Panc1 (cell line): ENCODE data around the gene ANXA6. TPM values are rescaled to one million over a fixed set of nuclear protein-coding genes. Genes with fewer than 3 reads are reported as not detected.

ENCODE experiments used
- ATAC-seq: fragments of 200-7000 bp; cut with Tn5 transposase; 2 replicates; pipeline ENCODE4 v1.9.1; 2020; ENCODE audit warnings: mild to moderate bottlenecking, moderate library complexity
- BruUV-seq: library from RNA; stranded (reverse); fragments of 400-500 nt; replicated peaks from 2 replicates; lab custom pipeline; 2021; lab: Mats Ljungman, UMichigan
- CTCF ChIA-PET: fragments of 300-600 bp; sonication (Branson Sonifier 250); formaldehyde crosslinking; loops from one replicate; lab custom pipeline; 2022; ENCODE audit warnings: antibody characterized with exemption; lab: Charles Lee
- POLR2A ChIA-PET: fragments of 300-600 bp; sonication (Branson Sonifier 250); formaldehyde crosslinking; loops from one replicate; lab custom pipeline; 2022; ENCODE audit warnings: antibody characterized with exemption; lab: Charles Lee
- DNase-seq: peaks from one replicate; pipeline ENCODE4 v3.0.0-alpha.2; 2010; ENCODE audit warnings: low read depth, low spot score
- H3K27ac ChIP-seq: 2 replicates; pipeline ENCODE4 v1.5.1; 2011; ENCODE audit warnings: mild to moderate bottlenecking, low read length, inconsistent platforms
- H3K27me3 ChIP-seq: fragments of 200-500 bp; sonication (Bioruptor generic); 2 replicates; pipeline ENCODE4 v1.6.0; 2014; ENCODE audit warnings: low read length, inconsistent platforms; ENCODE audit not compliant: control insufficient read depth, insufficient read depth
- H3K36me3 ChIP-seq: fragments of 200-500 bp; sonication (Bioruptor generic); 2 replicates; pipeline ENCODE4 v1.5.1; 2014; ENCODE audit warnings: inconsistent platforms, mild to moderate bottlenecking, low read length, moderate library complexity; ENCODE audit not compliant: control insufficient read depth, insufficient read depth
- H3K4me1 ChIP-seq: 2 replicates; pipeline ENCODE4 v1.5.1; 2011; ENCODE audit warnings: inconsistent platforms, mild to moderate bottlenecking, low read length, moderate library complexity; ENCODE audit not compliant: control insufficient read depth, insufficient read depth
- H3K4me3 ChIP-seq, 2 experiments: 2 replicates each; pipeline ENCODE4 v1.5.1; 2011 to 2012; ENCODE audit warnings: low read depth in 2 of 2, low read length in 2 of 2, mild to moderate bottlenecking in 2 of 2, inconsistent platforms in 1 of 2, moderate library complexity in 1 of 2
- H3K9me3 ChIP-seq: fragments of 200-500 bp; sonication (Bioruptor generic); 2 replicates; pipeline ENCODE4 v1.5.1; 2014; ENCODE audit warnings: low read depth, mild to moderate bottlenecking, inconsistent platforms, low read length, moderate library complexity; ENCODE audit not compliant: control insufficient read depth, insufficient read depth
- POLR2AphosphoS5 ChIP-seq: IDR thresholded peaks from 2 replicates; pipeline ENCODE4 v1.6.1; 2012; ENCODE audit warnings: mild to moderate bottlenecking, low read depth, low read length, moderate library complexity
- SIN3A ChIP-seq: IDR thresholded peaks from 2 replicates; pipeline ENCODE4 v1.6.1; 2012; ENCODE audit warnings: low read depth, mild to moderate bottlenecking, low read length, moderate library complexity, borderline replicate concordance; ENCODE audit not compliant: insufficient read depth
- TCF7L2 ChIP-seq: IDR thresholded peaks from 2 replicates; pipeline ENCODE4 v1.6.1; 2011; ENCODE audit warnings: mild to moderate bottlenecking, low read depth, low read length, inconsistent platforms
- in situ Hi-C: cut with HindIII; loops from 2 replicates; pipeline ENCODE4 v1.10.0; 2016; ENCODE audit warnings: low sequenced_read_pairs, low pct_unique_long_range_greater_than_20kb
- intact Hi-C: fragments of 100-400 bp; cut with micrococcal nuclease; formaldehyde crosslinking; loops from one replicate; pipeline ENCODE4 v1.10.0; 2022; ENCODE audit not compliant: unreplicated experiment
- total RNA-seq: library from RNA; stranded (reverse); gene quantifications from one replicate; pipeline ENCODE4 v1.2.1, GENCODE V29; 2021; ENCODE audit not compliant: unreplicated experiment
- TF ChIP-seq, protein P1 (sequence below), 2 experiments: IDR thresholded peaks; 2 replicates each; pipeline ENCODE4 v1.6.1; 2011 to 2012; ENCODE audit warnings: low read depth in 2 of 2, control low read depth in 1 of 2, low read length in 1 of 2, mild to moderate bottlenecking in 1 of 2, moderate library complexity in 1 of 2; ENCODE audit not compliant: insufficient read depth in 1 of 2
- TF ChIP-seq, protein P2 (sequence below): fragments of 450-650 bp; IDR thresholded peaks from 2 replicates; pipeline ENCODE4 v1.5.1; 2017; ENCODE audit warnings: mild to moderate bottlenecking

The ANXA6 gene
- total RNA-seq, 1 experiment from 2014 or later: 60.0 TPM

DNA sequence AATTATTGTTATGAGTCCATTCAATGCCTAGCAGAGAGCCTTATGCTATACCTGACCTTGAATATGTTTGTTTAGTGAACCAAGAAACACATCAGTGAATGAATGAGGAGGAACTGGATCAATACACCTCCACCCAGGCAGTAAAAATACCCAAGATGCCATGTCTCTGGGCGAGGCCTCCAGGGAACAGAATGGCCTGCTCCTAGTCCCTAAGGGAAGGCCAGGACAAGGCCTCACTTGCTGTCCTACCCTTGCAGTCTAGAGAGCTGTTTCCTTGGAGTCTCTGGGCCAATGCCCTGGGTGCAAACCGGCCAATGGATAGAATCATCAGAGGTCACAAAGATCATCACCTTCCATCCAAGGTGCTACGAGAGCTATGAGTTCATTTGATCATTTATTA lies 102.9 kb downstream of the ANXA6 start:
- Histone ChIP-seq H3K27me3 (no peaks in the 10 kb centered on the region), H3K4me1 (no peaks in the 10 kb centered on the region), H3K36me3 (0 out of 2 replicates have a peak, but pooled peaks cover 2% of the 10 kb centered on the region), H3K4me3 (no peak overlapping the region), H3K9me3 (no peaks in the 10 kb centered on the region), H3K27ac (no peak overlapping the region)
- no peak for DNase-seq
- ATAC-seq: no peak
- no TSS peak for BruUV-seq
- POLR2A ChIA-PET: no interaction called here
- CTCF ChIA-PET: interaction anchor here (0.6 kb wide), 1 partner anchor 263 kb away, joined by 3 read pairs; no protein-coding TSS in a partner anchor
- TF ChIP-seq POLR2AphosphoS5: no peak
- TF ChIP-seq, protein P1, sequence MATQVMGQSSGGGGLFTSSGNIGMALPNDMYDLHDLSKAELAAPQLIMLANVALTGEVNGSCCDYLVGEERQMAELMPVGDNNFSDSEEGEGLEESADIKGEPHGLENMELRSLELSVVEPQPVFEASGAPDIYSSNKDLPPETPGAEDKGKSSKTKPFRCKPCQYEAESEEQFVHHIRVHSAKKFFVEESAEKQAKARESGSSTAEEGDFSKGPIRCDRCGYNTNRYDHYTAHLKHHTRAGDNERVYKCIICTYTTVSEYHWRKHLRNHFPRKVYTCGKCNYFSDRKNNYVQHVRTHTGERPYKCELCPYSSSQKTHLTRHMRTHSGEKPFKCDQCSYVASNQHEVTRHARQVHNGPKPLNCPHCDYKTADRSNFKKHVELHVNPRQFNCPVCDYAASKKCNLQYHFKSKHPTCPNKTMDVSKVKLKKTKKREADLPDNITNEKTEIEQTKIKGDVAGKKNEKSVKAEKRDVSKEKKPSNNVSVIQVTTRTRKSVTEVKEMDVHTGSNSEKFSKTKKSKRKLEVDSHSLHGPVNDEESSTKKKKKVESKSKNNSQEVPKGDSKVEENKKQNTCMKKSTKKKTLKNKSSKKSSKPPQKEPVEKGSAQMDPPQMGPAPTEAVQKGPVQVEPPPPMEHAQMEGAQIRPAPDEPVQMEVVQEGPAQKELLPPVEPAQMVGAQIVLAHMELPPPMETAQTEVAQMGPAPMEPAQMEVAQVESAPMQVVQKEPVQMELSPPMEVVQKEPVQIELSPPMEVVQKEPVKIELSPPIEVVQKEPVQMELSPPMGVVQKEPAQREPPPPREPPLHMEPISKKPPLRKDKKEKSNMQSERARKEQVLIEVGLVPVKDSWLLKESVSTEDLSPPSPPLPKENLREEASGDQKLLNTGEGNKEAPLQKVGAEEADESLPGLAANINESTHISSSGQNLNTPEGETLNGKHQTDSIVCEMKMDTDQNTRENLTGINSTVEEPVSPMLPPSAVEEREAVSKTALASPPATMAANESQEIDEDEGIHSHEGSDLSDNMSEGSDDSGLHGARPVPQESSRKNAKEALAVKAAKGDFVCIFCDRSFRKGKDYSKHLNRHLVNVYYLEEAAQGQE (IDR thresholded peaks at IDR 0.05; ENCODE audit: insufficient read depth in 1 of 2, low read depth in 2 of 2, low read length in 1 of 2): no peak
- TF ChIP-seq, protein P2, sequence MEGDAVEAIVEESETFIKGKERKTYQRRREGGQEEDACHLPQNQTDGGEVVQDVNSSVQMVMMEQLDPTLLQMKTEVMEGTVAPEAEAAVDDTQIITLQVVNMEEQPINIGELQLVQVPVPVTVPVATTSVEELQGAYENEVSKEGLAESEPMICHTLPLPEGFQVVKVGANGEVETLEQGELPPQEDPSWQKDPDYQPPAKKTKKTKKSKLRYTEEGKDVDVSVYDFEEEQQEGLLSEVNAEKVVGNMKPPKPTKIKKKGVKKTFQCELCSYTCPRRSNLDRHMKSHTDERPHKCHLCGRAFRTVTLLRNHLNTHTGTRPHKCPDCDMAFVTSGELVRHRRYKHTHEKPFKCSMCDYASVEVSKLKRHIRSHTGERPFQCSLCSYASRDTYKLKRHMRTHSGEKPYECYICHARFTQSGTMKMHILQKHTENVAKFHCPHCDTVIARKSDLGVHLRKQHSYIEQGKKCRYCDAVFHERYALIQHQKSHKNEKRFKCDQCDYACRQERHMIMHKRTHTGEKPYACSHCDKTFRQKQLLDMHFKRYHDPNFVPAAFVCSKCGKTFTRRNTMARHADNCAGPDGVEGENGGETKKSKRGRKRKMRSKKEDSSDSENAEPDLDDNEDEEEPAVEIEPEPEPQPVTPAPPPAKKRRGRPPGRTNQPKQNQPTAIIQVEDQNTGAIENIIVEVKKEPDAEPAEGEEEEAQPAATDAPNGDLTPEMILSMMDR: no peak
- no peak for TF ChIP-seq TCF7L2
- no peak for TF ChIP-seq SIN3A
- in situ Hi-C loops (no loop called here), intact Hi-C loops (loop anchor here (5.0 kb wide), 1 partner anchor 113 kb away; no protein-coding TSS in a partner anchor)

DNA sequence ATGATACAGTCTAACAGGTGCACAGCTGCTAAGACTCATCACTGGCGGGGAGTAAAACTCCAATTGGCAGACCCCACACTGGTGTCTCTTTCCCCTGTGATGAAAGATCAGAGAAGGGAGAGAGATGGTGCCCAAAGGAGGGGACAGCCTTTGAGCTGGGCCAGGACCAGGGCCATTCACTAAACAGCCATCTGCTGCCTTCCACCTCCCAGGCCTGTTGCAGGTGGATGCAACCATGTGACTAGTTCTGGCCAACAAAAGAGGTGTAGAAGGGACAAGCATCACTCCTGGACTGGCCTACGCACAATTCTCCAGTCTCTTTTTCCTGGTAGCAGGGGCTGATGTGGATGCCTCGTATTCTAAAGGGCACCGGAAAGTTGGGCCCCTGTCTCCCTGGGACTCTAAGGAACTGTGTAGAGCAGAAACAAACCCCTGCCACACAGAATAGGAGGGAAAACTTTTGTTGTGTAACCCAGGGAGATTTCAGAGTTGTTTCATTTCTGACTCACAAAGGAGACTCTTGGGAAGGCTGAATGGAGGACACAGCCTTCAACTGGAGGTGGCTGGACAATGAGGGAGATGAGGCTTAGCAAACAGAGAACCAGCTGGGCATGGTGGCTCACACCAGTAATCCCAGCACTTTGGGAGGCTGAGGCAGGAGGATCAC lies 103.7 kb downstream of the ANXA6 start:
- no peaks in the 10 kb centered on the region for H3K27me3 ChIP-seq
- no peaks in the 10 kb centered on the region for H3K9me3 ChIP-seq
- no peak for DNase-seq
- POLR2A ChIA-PET: no interaction called here
- no TSS peak for BruUV-seq
- no peaks in the 10 kb centered on the region for H3K4me1 ChIP-seq
- intact Hi-C loops: loop anchor here (5.0 kb wide), 1 partner anchor 113 kb away; no protein-coding TSS in a partner anchor
- H3K27ac ChIP-seq: no peak overlapping the region
- ATAC-seq: no peak
- TF ChIP-seq SIN3A: no peak
- TF ChIP-seq, protein P1 (IDR thresholded peaks at IDR 0.05; ENCODE audit: insufficient read depth in 1 of 2, low read depth in 2 of 2, low read length in 1 of 2): no peak
- TF ChIP-seq, protein P2: no peak
- TF ChIP-seq TCF7L2: no peak
- TF ChIP-seq POLR2AphosphoS5: no peak
- no peak overlapping the region for H3K4me3 ChIP-seq
- H3K36me3 ChIP-seq: 0 out of 2 replicates have a peak, but pooled peaks cover 2% of the 10 kb centered on the region
- CTCF ChIA-PET: no interaction called here
- in situ Hi-C loops: no loop called here
